Fibroblast of skin of left biceps (primary cell): ENCODE measurements around the gene CYS1.

ENCODE experiments used
- DNase-seq, 2 experiments: peaks; one replicate each; pipeline ENCODE4 v3.0.0-alpha.2; 2013; ENCODE audit warnings: low read depth in 2 of 2

Gene CYS1

DNA sequence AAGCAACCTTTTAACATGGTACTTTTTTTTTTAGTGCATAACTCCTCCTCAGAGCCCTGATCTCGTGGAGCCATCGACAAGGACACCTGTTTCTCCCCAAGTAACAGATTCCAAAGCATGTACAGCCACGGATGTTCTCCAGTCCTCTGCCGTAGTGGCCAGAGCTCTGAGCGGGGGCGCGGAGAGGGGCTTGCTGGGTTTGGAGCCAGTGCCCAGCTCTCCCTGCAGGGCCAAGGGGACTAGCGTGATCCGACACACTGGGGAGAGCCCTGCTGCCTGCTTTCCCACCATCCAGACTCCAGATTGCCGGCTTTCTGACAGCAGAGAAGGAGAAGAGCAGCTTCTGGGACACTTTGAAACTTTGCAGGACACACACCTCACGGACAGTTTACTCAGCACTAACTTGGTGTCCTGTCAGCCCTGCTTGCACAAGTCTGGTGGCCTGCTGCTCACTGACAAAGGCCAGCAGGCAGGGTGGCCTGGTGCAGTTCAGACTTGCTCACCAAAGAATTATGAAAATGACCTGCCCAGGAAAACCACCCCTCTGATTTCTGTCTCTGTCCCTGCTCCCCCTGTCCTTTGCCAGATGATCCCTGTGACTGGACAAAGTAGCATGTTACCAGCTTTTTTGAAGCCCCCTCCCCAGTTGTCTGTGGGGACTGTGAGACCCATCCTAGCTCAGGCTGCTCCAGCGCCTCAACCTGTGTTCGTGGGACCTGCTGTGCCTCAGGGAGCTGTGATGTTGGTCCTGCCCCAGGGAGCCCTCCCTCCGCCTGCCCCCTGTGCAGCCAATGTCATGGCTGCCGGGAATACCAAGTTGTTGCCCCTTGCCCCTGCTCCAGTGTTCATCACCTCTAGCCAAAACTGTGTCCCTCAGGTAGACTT, 32.4 kb downstream of the CYS1 start:
- no peak for DNase-seq

DNA sequence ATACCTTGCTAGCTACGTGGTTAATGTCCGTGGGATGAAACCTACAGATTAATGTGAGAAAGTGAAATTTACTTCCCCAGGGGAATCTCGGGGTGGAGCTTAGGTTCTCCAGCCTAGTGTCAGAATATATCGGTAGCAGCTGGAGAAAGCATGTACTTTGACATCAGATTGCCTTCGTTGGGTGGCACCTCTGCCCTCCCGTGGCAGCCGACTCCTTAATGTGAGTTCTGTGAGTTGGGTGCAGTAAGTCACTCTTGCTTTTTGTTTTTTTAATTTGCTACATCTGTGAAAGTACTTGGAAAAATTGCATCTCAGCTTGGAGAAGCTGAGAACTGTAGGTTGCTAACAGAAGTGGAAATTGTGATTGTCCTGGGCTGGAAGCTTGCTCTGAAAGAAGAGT, 33.3 kb downstream of the CYS1 start:
- DNase-seq, result no peak

DNA sequence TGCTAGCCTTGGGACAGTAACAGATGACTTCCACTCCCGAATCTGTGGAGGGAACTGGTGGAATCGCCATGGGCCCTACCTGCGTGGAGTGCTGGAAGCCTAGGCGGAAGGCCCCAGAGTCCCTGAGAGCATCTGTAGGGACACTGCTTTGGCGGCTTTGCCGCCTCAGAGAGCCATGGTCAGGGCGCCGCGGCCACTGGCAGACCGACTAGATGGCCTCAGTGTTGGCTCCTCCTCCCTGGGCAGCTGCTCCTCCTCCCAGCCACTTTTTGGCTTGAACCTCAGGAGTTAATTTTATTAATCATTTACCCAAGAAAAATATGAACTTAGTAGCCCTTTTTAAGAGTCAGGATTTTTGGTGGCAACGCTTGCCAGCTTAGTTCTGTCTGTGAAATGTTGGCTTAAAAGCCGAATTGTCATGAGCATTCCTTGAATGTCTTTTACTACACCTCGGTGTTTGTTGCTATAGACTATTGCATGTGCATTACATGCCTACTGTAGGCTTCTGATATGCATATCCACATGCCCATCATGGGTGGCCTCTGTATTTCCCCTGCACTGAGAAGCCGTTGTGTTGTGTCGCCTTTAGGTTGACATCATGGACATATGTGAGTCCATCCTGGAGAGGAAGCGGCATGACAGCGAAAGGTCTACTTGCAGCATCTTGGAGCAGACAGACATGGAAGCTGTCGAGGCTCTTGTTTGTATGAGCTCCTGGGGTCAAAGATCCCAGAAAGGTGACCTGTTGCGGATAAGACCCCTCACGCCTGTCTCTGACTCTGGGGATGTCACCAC, 34.5 kb downstream of the CYS1 start:
- no peak for DNase-seq

DNA sequence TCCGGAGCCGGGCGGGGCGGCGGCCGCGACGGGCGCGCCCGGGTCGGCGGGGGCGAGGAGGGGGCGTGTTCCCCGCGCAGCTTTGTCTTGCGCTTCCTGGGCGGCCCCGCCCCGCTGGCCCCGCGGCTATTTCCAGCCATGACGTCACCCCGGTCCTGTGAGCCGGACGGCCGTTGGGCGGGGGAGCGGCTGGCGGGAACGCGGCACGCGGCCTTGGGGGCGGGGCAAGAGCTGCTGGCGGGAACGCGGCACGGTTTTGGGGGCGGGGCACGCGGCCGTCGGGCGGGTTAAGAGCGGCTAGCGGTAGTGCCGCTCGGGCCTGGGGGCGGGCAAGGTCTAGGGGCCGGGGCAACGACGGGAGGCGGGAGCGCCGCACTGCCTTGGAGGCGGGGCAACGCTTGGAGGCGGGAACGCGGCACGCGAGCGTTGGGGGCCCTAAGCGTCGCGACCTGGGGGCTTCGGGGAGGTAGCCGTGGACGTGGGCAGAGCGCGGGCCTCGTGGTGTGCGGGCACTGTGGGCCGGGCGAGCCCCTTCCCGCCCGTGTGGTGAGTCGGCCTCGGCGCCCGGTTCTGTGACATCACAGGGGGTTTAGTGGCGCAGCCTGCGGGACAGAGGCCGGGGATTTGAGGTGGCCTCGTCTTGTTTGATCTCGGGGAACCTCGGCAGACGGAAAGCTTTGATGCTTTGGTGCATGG, 36.2 kb downstream of the CYS1 start:
- DNase-seq, result peak; percentile 68 to 69

DNA sequence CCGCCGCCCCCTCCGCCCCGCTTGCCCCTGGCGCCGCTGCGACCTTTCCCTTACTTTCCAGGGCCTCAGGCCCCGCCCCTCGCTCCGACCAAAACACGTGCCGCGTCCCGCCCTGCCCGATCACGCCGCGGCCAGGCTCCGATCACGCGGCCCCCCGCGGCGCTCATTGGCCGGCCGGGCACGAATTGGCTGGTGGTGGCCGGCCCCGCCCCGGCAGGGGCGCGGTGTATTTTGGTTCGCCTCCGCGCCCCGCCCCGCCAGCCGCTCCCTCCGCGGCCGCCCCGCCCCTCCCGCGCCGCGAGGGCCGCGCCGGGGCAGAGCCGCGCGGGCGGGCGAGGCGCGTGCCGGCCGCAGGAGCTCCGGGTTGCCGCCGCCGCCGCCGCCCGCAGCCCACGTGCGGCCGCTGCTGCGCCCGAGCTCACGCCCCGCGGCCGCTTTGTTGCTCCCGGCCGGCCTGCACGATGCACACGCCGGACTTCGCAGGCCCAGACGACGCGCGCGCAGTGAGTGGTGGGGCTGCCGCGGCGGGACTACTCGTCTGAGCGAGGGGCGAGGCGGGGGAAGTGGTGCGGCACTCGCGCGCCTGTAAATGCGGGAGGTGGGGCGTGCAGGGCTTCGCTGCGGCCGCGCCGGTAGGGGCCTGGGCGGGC, 36.8 kb downstream of the CYS1 start, which contains the start of gene KLF11:
KLF11 (plus strand) TSS at position 295 of the 650 bp plus-strand sequence; CDS start at position 462, 167 bp downstream.
- DNase-seq, result peak; percentile 73 to 74

DNA sequence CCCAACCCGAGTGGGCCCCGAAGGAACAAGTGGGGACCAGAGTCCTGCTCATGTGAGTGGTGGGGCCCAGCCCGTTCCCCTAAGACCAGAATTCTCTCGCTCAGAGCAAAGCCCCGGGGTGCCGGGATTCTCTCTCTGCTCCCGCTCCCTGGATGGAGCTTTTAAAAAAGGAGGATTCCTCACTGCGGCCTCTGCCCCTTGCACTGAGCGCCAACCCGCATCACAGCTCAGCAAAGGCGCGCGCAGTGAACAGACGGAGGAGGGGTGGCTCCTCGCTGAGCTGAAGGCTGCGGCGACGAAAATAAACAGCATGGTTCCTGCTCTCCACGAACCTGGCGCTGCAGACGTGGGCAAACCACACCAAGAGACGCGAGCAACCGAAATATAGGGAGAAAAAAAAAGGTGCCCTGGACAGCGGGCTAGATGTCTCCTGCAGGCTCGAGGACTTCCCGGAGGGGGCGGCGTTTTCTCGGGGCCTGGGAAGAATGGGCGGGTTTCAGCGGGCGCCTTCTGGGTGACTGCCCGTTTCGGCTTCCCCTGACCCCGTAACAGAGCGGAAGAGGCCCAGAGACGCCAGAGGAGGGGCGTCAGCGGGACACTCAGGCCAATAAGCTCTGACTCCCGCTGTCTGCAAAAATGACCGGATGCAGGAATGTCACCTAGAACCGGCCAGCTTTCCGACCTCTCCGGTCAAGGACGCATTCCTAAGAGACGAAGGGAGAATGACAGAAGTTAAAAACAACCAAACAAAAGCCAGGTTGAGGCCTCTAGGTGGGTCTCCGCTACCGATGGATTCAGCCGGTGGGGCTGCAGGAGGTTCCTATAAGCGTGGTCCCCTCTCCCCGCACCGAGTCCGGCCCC, 37.7 kb downstream of the CYS1 start:
- no peak for DNase-seq

DNA sequence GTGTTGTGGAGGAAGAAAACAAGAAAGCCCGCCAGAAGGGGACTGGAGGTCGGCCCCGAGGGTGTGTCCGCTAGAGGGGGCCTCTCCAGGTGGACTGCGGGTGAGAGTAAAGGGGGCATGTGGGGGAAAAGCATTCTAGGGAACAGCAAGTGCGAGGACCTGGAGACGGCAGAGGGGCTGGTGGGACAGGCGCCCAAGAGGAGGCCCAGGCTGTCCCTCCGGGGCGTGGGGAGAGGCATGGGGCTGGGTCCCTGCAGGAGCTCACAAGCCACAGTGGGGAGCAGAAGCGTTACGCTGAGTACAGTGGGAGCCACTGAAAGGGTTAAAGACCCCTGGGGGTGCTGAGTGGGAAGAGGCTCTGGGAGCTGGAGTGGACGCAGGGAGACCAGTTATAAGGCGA, 38.5 kb downstream of the CYS1 start:
- no peak for DNase-seq

DNA sequence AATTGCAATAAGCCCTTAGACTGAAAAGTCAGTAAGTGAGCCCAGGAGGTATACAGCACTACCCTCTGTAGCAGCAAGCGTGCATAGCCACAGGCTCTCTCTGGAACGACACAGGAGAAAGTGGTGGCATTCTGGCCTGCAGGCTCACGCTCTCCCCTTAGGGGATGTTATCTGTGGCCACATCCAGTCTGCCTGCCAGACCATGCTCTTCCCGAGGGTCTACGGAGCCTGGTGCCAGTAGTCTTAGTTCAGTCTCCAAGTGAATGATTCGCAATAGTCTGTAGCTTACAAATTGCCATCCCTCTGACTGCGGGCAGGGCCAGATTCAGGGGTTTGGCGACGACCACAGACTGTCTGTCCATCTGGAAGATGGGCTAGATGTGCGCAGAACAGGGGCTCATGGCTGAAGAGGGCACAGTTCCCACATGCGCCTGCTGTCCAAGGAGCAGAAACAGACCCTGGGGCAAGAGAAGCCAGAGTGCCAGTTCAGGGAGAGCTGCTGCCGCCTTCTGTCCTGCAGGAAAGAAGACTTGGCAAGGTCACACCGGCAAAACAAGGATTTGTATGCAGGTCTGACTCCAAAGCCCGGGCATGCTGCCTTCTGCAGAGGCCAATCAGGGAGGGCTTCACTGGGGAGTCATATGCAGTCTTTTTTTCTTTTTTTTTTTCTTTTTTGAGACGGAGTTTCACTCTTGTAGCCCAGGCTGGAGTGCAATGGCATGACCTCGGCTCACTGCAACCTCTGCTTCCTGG, 40.4 kb downstream of the CYS1 start:
- DNase-seq, result no peak

DNA sequence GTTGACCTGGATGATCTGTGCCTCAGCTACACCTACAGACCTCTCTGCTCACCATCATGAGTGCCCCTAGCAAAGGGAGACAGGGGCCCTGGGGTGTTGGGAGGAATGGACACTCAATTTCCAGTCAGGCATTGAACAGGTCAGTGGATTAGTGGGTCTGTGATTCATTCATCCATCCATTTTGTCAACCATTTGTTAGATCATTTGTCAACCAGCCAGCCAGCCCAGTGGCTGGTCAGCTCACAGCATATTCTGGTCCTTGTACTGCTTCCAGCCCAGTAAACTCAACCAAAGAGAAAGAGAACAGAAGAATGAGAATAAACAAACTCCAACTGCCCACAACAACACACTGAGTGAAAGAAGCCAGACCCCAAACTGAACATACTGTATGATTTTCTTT, 41.5 kb downstream of the CYS1 start:
- no peak for DNase-seq

DNA sequence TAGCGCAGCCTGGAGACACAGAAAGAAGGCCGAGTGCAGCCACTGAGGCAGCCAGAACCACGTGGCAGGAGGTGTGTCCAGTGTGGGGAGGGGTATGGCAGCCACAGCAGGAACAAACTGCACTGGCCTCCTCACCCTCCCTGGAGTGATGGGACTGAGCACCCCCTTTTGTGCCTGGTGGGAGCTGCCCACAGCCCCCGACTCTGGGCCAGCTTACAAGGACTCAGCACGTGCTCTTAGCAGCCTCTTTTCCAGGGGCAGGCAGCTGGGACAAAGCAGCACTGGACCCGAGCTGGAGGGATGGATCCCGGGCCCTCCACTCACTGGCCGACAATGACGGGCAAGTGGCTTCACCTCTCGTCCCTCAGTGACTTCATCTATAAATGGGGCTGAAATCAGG, 42.1 kb downstream of the CYS1 start:
- DNase-seq, result no peak

DNA sequence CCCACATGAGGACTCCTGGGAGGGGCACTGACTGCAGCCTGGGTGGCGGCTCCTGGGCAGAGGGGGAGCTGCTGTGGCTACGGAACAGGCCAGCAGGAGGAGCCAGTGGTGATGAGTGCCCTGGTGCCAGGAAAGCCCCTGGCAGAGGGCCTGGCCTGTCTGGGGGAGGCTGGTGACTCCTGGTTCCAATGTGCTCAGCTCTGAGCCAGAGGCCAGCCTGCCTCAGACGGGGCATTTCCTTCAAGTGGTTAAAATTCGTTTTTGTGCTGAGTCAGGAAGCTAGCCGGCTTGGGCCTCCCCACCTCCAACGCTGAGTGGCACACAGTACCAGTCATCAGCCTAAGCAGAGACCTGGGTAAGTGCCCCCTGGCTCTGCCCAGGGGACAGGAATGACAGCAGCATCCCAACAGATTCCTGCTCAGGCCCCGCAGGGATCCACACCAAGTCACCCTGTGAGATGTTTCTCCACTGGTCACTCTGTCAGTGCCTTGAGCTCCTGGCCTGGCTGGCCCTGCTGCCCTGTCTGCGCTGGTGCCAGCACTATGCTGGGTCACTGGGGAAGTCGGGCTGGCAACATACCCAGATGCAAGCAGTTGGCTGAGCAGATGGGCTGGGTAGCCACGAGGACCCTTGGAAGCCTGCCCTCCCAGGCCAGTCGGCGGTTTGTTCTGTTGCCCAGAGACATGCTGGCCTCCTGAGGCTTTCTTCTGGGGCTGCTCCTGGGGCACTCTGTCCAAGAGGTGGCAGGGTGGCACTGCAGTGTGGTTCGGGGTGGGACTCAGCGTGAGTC, 43.9 kb downstream of the CYS1 start:
- no peak for DNase-seq

DNA sequence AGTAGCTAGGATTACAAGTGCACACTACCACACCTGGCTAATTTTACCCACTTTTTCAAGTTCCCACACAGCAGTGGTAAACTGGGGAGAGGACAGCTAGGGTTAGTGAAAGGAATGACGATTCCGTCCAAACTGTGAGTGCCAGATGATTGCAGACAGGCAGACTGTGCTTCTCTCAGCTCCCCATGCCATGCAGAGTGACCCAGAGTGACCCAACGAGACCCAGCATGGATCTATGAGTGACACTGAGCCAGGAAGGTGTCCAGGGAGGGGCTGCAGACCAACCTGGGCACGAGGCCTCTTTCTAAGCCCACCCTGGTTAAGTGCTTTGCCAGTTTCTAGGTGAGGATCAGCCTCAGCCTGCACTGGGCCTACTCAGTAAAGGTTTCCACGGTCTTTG, 44.6 kb downstream of the CYS1 start:
- no peak for DNase-seq

DNA sequence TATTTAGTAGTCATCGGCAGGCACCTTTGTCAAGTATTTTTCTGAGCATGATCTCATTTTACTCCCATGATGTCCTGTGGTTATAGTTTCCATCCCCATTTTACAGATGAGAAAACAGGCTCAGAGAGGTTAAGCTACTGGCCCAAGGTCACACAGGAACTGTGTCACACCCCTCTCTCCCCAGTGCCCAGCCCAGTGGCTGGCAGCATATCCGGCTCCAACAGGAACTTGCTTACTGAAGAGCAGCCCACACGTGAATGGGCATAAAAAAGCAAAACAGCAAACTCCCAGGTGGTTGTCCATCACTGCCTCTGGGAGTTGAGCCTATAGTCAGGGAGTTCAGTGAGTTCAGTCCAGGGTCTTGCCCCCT, 45.2 kb downstream of the CYS1 start:
- no peak for DNase-seq

DNA sequence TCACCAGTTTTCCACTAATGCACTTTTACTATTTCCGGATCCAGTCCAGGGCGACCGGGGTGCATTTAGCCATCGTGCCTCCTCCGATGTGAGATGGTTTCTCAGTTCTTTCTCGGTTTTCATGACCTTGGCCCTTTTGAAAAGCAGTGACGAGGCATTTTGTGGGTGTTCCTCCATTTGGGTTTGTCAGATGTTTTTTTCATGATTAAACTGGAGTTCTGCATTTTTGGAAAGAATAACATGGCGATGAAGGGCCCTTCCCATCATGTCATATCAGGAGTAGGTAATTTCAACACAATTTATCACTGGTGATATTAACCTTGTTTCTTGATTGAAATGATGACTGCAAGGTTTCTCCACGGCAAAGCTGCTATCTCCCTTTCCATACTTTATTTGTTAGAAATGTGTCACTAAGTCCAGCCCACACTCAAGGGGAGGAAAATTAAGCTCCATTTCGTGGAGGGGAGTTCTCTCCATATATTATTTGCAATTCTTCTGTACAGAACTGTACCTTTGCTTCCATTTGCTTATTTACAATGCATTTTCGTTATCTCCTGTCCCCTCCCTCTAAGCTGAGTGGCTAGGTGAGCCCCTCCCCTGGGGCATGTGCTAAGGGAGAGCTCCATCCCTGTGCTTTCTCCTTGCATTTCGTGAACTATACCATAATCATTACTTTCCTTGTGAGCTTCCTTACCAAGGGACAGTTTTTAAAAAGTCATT, 45.7 kb downstream of the CYS1 start:
- no peak for DNase-seq

DNA sequence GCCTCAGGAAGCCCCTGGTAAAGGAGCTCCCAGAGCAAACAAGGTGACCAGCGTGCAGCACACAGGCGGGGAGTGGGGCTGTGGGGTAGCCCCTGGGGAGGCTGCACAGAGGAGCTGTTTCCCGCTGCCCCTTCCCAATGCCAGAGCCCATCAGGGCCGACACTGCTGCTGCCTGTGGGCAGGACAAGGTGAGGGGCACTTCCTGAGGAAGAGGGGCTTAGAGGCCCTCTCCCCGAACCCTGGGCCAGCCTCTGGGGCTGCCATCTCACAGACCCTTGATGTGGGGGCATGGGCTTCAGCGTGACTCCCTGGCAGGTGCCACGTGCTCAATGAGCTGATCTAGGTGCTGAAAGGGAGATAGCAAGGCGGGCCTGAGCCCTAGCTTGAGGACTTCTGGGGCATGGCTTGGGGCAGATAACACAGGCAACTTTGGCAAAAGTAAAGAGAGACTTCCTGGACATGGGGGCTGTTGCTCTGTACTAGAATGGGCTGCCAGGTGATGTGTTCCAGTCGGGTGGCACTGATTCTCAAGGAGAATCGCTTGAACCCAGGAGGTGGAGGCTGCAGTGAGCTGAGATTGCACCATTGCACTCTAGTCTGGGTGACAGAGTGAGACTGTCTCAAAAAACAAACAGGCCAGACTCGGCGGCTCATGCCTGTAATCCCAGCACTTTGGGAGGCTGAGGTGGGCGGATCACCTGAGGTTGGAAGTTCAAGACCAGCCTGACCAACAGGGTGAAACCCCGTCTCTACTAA, 46.8 kb downstream of the CYS1 start:
- DNase-seq, result no peak

DNA sequence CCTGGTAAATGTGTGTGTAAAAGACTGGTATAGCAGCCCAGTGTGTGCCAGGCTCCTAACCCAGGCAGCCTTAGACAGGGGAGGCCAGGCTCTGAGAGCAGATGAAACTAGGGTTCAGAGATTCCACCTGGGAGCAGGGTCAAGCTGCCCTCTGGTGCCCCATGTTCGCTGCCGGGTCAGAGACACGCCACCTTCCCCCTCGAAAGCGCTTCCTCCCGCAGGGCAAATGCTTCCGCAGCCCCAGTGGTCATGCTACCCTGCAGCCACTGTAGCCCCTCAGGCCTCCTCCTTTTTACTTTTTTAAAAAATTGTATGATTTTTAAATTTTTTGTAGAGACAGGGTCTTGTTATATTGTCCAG, 47.5 kb downstream of the CYS1 start:
- no peak for DNase-seq

DNA sequence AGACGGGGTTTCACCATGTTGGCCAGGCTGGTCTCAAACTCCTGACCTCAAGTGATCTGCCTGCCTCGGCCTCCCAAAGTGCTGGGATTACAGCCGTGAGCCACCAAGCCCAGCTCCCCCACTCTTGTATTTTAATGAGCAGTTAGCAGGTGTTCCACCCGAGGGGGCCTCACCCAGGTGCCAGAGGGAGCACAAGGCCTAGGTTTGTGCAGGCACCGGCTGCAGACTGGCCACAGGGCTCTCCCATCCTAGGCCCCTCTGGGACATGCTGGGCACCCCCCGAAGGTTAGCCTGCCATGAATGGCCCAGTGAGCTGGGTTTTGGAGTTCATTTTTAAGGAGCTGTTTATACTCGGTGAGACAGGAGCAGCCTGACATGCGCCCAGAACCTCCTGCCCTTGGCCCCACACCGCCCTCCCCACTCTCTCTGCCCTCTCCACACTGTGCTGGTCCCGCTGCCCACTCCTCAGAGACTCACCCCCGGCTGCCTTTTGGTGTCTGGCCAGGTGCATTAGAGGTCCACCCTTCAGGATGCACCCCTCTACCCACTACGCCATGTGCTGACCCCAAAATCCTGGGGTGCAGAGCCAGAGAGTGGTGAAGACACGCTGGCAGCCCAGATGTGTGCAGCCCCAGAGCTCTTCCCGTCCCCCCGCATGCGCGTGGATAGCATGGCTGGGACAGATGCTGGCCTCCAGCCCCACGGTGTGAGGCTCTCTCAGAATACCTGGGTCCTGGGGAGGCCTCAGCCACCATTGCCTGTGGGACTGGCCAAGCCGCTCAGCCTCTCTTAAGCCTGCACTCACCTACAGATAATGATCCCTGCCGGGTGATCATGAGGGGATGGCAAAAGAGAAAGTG, 48.1 kb downstream of the CYS1 start:
- DNase-seq, result no peak
